HepG2 (cell line): ENCODE data around the gene NISCH.

ENCODE experiments used
- ARNTL ChIP-seq: sonication (generic); formaldehyde crosslinking; IDR thresholded peaks from 2 replicates; pipeline ENCODE4 v1.4.0; 2020; ENCODE audit warnings: mild to moderate bottlenecking, missing genetic modification reagents
- CCAR2 ChIP-seq: fragments of 200-400 bp; formaldehyde crosslinking; optimal IDR thresholded peaks from 2 replicates; pipeline ENCODE3; 2018; ENCODE audit warnings: low read depth, mild to moderate bottlenecking, low read length, moderate library complexity
- CEBPG ChIP-seq: IDR thresholded peaks from 2 replicates; pipeline ENCODE4 v1.6.1; 2016
- CTCF ChIP-seq: sonication (generic); formaldehyde crosslinking; IDR thresholded peaks from 2 replicates; pipeline ENCODE4 v1.5.0; 2020; ENCODE audit warnings: mild to moderate bottlenecking, missing genetic modification reagents, moderate library complexity
- GTF2F1 ChIP-seq: fragments of 150-350 bp; IDR thresholded peaks from 2 replicates; pipeline ENCODE4 v1.6.1; 2014; ENCODE audit warnings: low read length
- ZNF605 ChIP-seq: sonication (generic); formaldehyde crosslinking; IDR thresholded peaks from 2 replicates; pipeline ENCODE4 v1.8.0; 2022; ENCODE audit warnings: mild to moderate bottlenecking, missing genetic modification reagents
- ZNF660 ChIP-seq: sonication (generic); formaldehyde crosslinking; IDR thresholded peaks from 2 replicates; pipeline ENCODE4 v1.5.1; 2020; ENCODE audit warnings: mild to moderate bottlenecking, low read depth, missing genetic modification reagents, borderline replicate concordance
- ZNF687 ChIP-seq: sonication (generic); formaldehyde crosslinking; IDR thresholded peaks from 2 replicates; pipeline ENCODE4 v1.5.1; 2020; ENCODE audit warnings: mild to moderate bottlenecking, missing genetic modification reagents, moderate library complexity
- TF ChIP-seq, protein P1 (sequence below): sonication (generic); formaldehyde crosslinking; IDR thresholded peaks from 2 replicates; pipeline ENCODE4 v1.9.0; 2021; ENCODE audit warnings: missing genetic modification reagents, borderline replicate concordance

GRCh38 chr3:52536369-52537164, 81.2 kb downstream of the NISCH start, which contains the start of gene UQCC5:
- TF ChIP-seq CCAR2 = no peak
- peak; percentile 79 for TF ChIP-seq ARNTL (CRISPR knock-in tag)
- TF ChIP-seq, protein P1, sequence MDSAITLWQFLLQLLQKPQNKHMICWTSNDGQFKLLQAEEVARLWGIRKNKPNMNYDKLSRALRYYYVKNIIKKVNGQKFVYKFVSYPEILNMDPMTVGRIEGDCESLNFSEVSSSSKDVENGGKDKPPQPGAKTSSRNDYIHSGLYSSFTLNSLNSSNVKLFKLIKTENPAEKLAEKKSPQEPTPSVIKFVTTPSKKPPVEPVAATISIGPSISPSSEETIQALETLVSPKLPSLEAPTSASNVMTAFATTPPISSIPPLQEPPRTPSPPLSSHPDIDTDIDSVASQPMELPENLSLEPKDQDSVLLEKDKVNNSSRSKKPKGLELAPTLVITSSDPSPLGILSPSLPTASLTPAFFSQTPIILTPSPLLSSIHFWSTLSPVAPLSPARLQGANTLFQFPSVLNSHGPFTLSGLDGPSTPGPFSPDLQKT (CRISPR knock-in tag) = 0 out of 2 replicates have a peak, but pooled peaks have one; percentile 39
- TF ChIP-seq CTCF (CRISPR knock-in tag) = peak; percentile 49
- TF ChIP-seq ZNF687 (CRISPR knock-in tag) = peak; percentile 96
- no peak for TF ChIP-seq ZNF660 (CRISPR knock-in tag)
- TF ChIP-seq GTF2F1 = no peak
- TF ChIP-seq ZNF605 (CRISPR knock-in tag) = peak; percentile 46
- TF ChIP-seq CEBPG (CRISPR knock-in tag) = peak; percentile 10; the same call in 1 of the 2 replicates
